GM10248 (cell line): ENCODE results near the gene MISP3.
A peak's percentile ranks its signal among the peaks of the same experiment; 100 is the strongest.
"Not testable (repeated sequence)": the region's sequence is repeated elsewhere in the genome, so short reads cannot be mapped to it uniquely, and the experiment has no call there.

Experiments used
- CTCF ChIA-PET: fragments of 300-600 bp; sonication (Branson Sonifier 250); formaldehyde crosslinking; extraction: SDS; loops from one replicate; lab custom pipeline; 2021; ENCODE audit warnings: antibody characterized with exemption; lab: Yijun Ruan, JAX
- POLR2A ChIA-PET: fragments of 350-650 bp; sonication (Branson Sonifier 250); formaldehyde crosslinking; extraction: SDS; loops from one replicate; lab custom pipeline; 2020; ENCODE audit warnings: antibody characterized with exemption; lab: Yijun Ruan, JAX
- DNase-seq: peaks from one replicate; pipeline ENCODE4 v3.0.0; 2012; ENCODE audit errors: extremely low spot score
- TF ChIP-seq, protein P1 (sequence below): IDR thresholded peaks from 2 replicates; pipeline ENCODE4 v1.5.1; 2012; ENCODE audit warnings: mild to moderate bottlenecking, low read depth; ENCODE audit errors: extremely low read depth, missing control alignments, control extremely low read depth

MISP3 gene

GRCh38 chr19:14072535-14073260, at the start of gene MISP3:
Gene MISP3, plus strand, starts transcription at chr19:14072786. Its CDS starts 524 bp downstream, at chr19:14073310.
- ChIA-PET POLR2A (no interaction called here), CTCF (interaction anchor here (0.6 to 6.9 kb wide), 33 partner anchors 9 to 299 kb away, joined by 3 to 106 read pairs (median 4); partner anchors contain the start of genes ASF1B, C19orf53, IL27RA and NANOS3)
- TF ChIP-seq, protein P1, sequence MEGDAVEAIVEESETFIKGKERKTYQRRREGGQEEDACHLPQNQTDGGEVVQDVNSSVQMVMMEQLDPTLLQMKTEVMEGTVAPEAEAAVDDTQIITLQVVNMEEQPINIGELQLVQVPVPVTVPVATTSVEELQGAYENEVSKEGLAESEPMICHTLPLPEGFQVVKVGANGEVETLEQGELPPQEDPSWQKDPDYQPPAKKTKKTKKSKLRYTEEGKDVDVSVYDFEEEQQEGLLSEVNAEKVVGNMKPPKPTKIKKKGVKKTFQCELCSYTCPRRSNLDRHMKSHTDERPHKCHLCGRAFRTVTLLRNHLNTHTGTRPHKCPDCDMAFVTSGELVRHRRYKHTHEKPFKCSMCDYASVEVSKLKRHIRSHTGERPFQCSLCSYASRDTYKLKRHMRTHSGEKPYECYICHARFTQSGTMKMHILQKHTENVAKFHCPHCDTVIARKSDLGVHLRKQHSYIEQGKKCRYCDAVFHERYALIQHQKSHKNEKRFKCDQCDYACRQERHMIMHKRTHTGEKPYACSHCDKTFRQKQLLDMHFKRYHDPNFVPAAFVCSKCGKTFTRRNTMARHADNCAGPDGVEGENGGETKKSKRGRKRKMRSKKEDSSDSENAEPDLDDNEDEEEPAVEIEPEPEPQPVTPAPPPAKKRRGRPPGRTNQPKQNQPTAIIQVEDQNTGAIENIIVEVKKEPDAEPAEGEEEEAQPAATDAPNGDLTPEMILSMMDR, result no peak
- peak; percentile 65 for DNase-seq

DNA sequence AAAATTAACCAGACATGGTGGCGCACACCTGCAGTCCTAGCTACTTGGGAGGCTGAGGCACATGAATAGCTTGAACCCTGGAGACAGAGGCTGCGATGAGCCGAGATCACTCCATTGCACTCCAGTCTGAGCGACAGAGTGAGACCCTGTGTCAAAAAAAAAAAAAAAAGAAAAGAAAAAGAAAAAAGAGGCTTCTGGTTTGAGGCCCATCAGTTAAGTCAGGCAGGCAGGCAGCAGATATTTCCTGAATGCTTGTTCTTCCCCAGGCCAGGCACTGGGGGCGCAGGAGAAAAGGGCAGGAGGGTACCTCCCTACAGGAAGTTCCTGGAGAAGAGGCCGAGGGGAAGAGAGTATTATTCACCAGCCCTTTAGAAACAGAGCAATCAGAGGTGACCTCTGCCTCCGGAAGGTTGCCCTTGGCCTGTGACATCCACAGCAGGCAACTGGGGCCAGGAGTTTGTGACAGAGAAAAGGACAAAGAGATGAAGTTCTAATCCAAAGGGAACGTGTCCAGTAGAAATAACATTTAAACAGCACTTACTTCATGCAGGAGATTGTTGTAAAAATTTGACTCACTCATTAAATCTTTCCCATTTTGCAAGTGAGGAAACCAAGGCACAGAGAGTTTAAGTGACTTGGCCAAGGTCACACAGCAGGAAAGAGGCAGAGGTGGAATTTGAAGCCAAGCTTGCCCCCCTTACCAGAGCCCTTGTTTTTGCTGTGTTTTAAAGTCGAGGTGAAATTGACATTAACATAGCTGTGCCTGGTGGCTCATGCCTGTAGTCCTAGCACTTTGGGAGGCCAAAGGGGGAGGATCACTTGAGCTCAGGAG, 49.0 kb upstream of the MISP3 start:
- DNase-seq, result no peak
- POLR2A ChIA-PET, result no interaction called here
- CTCF ChIA-PET, result interaction anchor here (0.8 to 6.0 kb wide), 5 partner anchors 8 to 121 kb away, joined by 3 to 25 read pairs (median 3); partner anchors contain the start of gene IL27RA
- TF ChIP-seq, protein P1, result peak; percentile 32

GRCh38 chr19:14026652-14027192, 45.9 kb upstream of the MISP3 start:
- POLR2A ChIA-PET, DNase-seq: not testable (repeated sequence)
- CTCF ChIA-PET, result interaction anchor here (1.1 to 1.5 kb wide), 3 partner anchors 16 to 146 kb away, joined by 3 to 5 read pairs (median 4); no protein-coding TSS in a partner anchor

DNA sequence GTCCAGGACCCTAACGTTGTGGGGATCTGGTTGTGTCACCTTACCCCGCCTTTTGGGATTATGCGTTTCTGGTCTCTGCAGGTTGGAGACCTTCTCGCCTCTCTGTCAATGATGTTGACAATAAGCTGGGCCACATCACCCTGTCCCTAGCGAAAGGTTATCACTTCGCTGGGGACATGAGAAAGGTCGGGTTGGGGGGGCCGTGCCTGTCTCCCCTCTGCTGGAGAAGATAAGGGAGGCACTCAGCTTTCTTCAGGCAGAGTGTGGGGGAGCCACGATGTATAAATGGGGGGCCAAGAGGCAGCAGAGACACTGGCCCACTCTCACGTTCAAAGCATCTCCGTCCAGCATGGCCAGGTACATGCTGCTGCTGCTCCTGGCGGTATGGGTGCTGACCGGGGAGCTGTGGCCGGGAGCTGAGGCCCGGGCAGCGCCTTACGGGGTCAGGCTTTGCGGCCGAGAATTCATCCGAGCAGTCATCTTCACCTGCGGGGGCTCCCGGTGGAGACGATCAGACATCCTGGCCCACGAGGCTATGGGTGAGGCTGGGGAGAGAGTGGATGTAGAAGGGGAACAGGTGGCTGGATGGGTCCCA, 44.6 kb upstream of the MISP3 start, which contains the start of gene RLN3:
Gene RLN3, plus strand, starts transcription at position 293 of the 595 bp plus-strand sequence. Its CDS starts 57 bp downstream, at position 350.
- CTCF ChIA-PET, result interaction anchor here (1.4 kb wide), 1 partner anchor 27 kb away, joined by 3 read pairs; no protein-coding TSS in a partner anchor
- POLR2A ChIA-PET, result no interaction called here
- TF ChIP-seq, protein P1, result no peak
- no peak for DNase-seq

GRCh38 chr19:14028901-14029300, 43.7 kb upstream of the MISP3 start:
- CTCF ChIA-PET, result interaction anchor here (1.0 to 1.3 kb wide), 4 partner anchors 10 to 108 kb away, joined by 3 to 5 read pairs (median 4); partner anchors contain the start of gene ASF1B
- TF ChIP-seq, protein P1, result no peak
- no peak for DNase-seq
- POLR2A ChIA-PET, result no interaction called here

- ChIA-PET POLR2A (interaction anchor here (0.6 to 0.7 kb wide), 2 partner anchors 22 to 25 kb away, joined by 3 to 4 read pairs; partner anchors contain the start of gene RFX1), CTCF (interaction anchor here (0.6 to 3.4 kb wide), 27 partner anchors 11 to 317 kb away, joined by 3 to 25 read pairs (median 4); partner anchors contain the start of gene MISP3)
- TF ChIP-seq, protein P1, result no peak
- DNase-seq, result no peak
These were observed 41.4 kb upstream of the MISP3 start for GRCh38 chr19:14030997-14031718.
